Heart left ventricle (tissue), 16 donors: ENCODE measurements around the gene UMPS. TPM values are rescaled to one million over a fixed set of nuclear protein-coding genes. Genes with fewer than 3 reads are reported as not detected.

Source experiments
- ATAC-seq, 4 donors: fragments of 200-7000 bp; cut with Tn5 transposase; one replicate each; pipeline ENCODE4 v1.9.1; 2020 to 2022; ENCODE audit warnings: moderate library complexity in 4 of 4, mild to moderate bottlenecking in 3 of 4, moderate number of reproducible peaks in 1 of 4
- DNase-seq, 5 donors: peaks; one replicate each; pipeline ENCODE4 v3.0.0-alpha.2; 2020
- H3K27ac ChIP-seq, 12 donors: fragments of 200-600 bp; sonication (generic) in 4 of 12; one replicate each; pipeline versions ENCODE4 v1.5.0 to v1.8.0; 2016 to 2022; ENCODE audit warnings: mild to moderate bottlenecking in 2 of 12
- H3K27me3 ChIP-seq, 9 donors: fragments of 200-600 bp; sonication (generic) in 2 of 9; one replicate each; pipeline versions ENCODE4 v1.5.1 to v1.8.0; 2016 to 2022; ENCODE audit warnings: mild to moderate bottlenecking in 3 of 9
- H3K36me3 ChIP-seq, 9 donors: fragments of 200-600 bp; sonication (generic) in 2 of 9; one replicate each; pipeline versions ENCODE4 v1.5.0 to v1.8.0; 2018 to 2022; ENCODE audit warnings: mild to moderate bottlenecking in 2 of 9
- H3K4me1 ChIP-seq, 12 donors: fragments of 200-600 bp; sonication (generic) in 4 of 12; one replicate each; pipeline versions ENCODE4 v1.5.0 to v1.8.0; 2016 to 2022; ENCODE audit warnings: mild to moderate bottlenecking in 3 of 12
- H3K4me3 ChIP-seq, 12 donors: fragments of 200-600 bp; sonication (generic) in 4 of 12; one replicate each; pipeline versions ENCODE4 v1.5.0 to v1.8.0; 2017 to 2022; ENCODE audit warnings: mild to moderate bottlenecking in 9 of 12, moderate library complexity in 4 of 12
- H3K9me3 ChIP-seq, 12 donors: fragments of 200-600 bp; sonication (generic) in 4 of 12; one replicate each; pipeline versions ENCODE4 v1.5.0 to v1.8.0; 2016 to 2022; ENCODE audit warnings: mild to moderate bottlenecking in 1 of 12
- CTCF ChIP-seq, 12 donors: fragments of 200-600 bp; sonication (generic) in 4 of 12; IDR thresholded peaks; one replicate each; pipeline versions ENCODE4 v1.5.0 to v1.8.0; 2018 to 2022; ENCODE audit warnings: antibody characterized with exemption in 12 of 12, mild to moderate bottlenecking in 5 of 12
- POLR2A ChIP-seq, 2 donors: fragments of 450-650 bp; IDR thresholded peaks; one replicate each; pipeline ENCODE4 v1.6.1; 2017; ENCODE audit warnings: antibody characterized with exemption in 2 of 2, mild to moderate bottlenecking in 2 of 2, moderate library complexity in 2 of 2
- WGBS, 4 donors: extraction: QIAGEN DNeasy Blood & Tissue Kit in 2 of 4; methylation state at CpG; one replicate each; pipeline versions ENCODE4 v1.1.5 to v1.1.7; 2013 to 2018; 5-methylcytosine and 5-hydroxymethylcytosine counted together
- intact Hi-C, 10 donors: fragments of 100-400 bp; cut with DNase I; formaldehyde crosslinking; loops; one replicate each; pipeline versions ENCODE4 v1.11.1 to v1.14.2; 2022
- polyA plus RNA-seq, 2 donors: library from polyadenylated mRNA; stranded (reverse); fragments of 200-250 nt; gene quantifications; one replicate each; pipeline ENCODE4 v1.2.3, GENCODE V29; 2013
- total RNA-seq, 9 donors: library from RNA; depleted of rRNA in 2 of 9; stranded (reverse); fragments of >200 nt in 2 of 9; fragmentation: NEBNext Ultra II Directional in 3 of 9; extraction: Animal tissue kit (Norgen Biotek cat#: 25700) in 3 of 9; gene quantifications; one replicate each; pipeline versions ENCODE4 v1.1.0 to v1.2.4, GENCODE V29; 2016 to 2023
- donor health status: ischemic (EF 13 %, LVEDD 7.1; RV severe dilation, severe dysfunction).
- donor health status: healthy with polysubstance abuse.
- donor health status: DM: no; HTN: yes; CAD: no.
- donor health status: DM: no; HTN: no; CAD: no.
- donor health status: ischemic (EF 25% LVEDD 6.9; RV normal size, moderate dysfunction).
- donor health status: ischemic (EF 25% LVEDD 5.7; RV mildly dilated, moderate dysfunction).
- donor health status: healthy.
- donor health status: DM: yes; HTN: yes; CAD: no.
- donor health status: ischemic (EF 35%, LVEDD 5.7; RV mildly dilated, moderate dysfunction).
- donor health status: nonischemic (EF 11% LVEDD 7.7; RV severe dilation, severe dysfunction).
- donor health status: DM: yes; HTN: yes; CAD: no.
- donor health status: PGD.
- donor health status: ischemic (EF 29% LVEDD 5.4; RV normal size, mild dysfunction).
- donor health status: nonischemic (EF 23%, LVEDD 6.1; RV moderate dilation, normal function).

The UMPS gene
- total and polyA plus RNA-seq, 11 donors: 2.3 to 15.9 (median 7.1) TPM

GRCh38 chr3:124691599-124691998, 38.7 kb upstream of the UMPS start:
- intact Hi-C loops: loop anchor here in 1 of 10 donors (2.0 kb wide), 1 partner anchor 125 kb away; no protein-coding TSS in a partner anchor
- WGBS, 4 donors: 37 to 51% (median 42%) methylated on average over 3 of the region's 3 CpGs
- no peaks in the 10 kb centered on the region for H3K27me3 ChIP-seq
- no peak for DNase-seq
- no peaks in the 10 kb centered on the region for H3K9me3 ChIP-seq
- no peaks in the 10 kb centered on the region for H3K36me3 ChIP-seq
- TF ChIP-seq CTCF (IDR thresholded peaks at IDR 0.05): no peak
- no peak for TF ChIP-seq POLR2A (IDR thresholded peaks at IDR 0.05)
- H3K4me3 ChIP-seq: no peak overlapping the region
- peaks cover 0 to 13% (median 0%) of the 10 kb centered on the region in 12 donors for H3K4me1 ChIP-seq
- ATAC-seq: no peak
- H3K27ac ChIP-seq: no peak overlapping the region

GRCh38 chr3:124694486-124694885, 35.8 kb upstream of the UMPS start:
- intact Hi-C loops: no loop called here
- Histone ChIP-seq H3K36me3 (peaks cover 0 to 5% (median 0%) of the 10 kb centered on the region in 9 donors), H3K27me3 (no peaks in the 10 kb centered on the region), H3K9me3 (no peaks in the 10 kb centered on the region), H3K4me1 (peaks cover 0 to 10% (median 0%) of the 10 kb centered on the region in 12 donors), H3K27ac (no peak overlapping the region), H3K4me3 (no peak overlapping the region)
- WGBS, 4 donors: 88 to 96% (median 89%) methylated on average over 4 to 5 of the region's 5 CpGs
- ATAC-seq (no peak), DNase-seq (no peak)
- TF ChIP-seq CTCF (IDR thresholded peaks at IDR 0.05) (no peak), POLR2A (IDR thresholded peaks at IDR 0.05) (no peak)

- intact Hi-C loops: no loop called here
- ATAC-seq (no peak), DNase-seq (no peak)
- peaks cover 0 to 18% (median 0%) of the 10 kb centered on the region in 12 donors for H3K4me1 ChIP-seq
- peaks cover 0 to 5% (median 0%) of the 10 kb centered on the region in 9 donors for H3K36me3 ChIP-seq
- H3K4me3 ChIP-seq: no peak overlapping the region
- no peak overlapping the region for H3K27ac ChIP-seq
- TF ChIP-seq POLR2A (IDR thresholded peaks at IDR 0.05) (no peak), CTCF (IDR thresholded peaks at IDR 0.05) (no peak)
- H3K27me3 ChIP-seq: no peaks in the 10 kb centered on the region
- H3K9me3 ChIP-seq: no peaks in the 10 kb centered on the region
- WGBS, 4 donors: 92 to 97% (median 93%) methylated on average over 3 of the region's 3 CpGs
Measured at GRCh38 chr3:124695369-124695768, 34.9 kb upstream of the UMPS start.

GRCh38 chr3:124696006-124696405, 34.2 kb upstream of the UMPS start:
- no peaks in the 10 kb centered on the region for H3K9me3 ChIP-seq
- no peak for ATAC-seq
- H3K4me3 ChIP-seq: no peak overlapping the region
- 93 to 98% (median 93%) methylated on average over 4 of the region's 4 CpGs for WGBS, 4 donors
- H3K36me3 ChIP-seq: peaks cover 0 to 5% (median 0%) of the 10 kb centered on the region in 9 donors
- DNase-seq: no peak
- TF ChIP-seq POLR2A (IDR thresholded peaks at IDR 0.05) (no peak), CTCF (IDR thresholded peaks at IDR 0.05) (no peak)
- peaks cover 0 to 22% (median 0%) of the 10 kb centered on the region in 12 donors for H3K4me1 ChIP-seq
- H3K27ac ChIP-seq: no peak overlapping the region
- intact Hi-C loops: no loop called here
- no peaks in the 10 kb centered on the region for H3K27me3 ChIP-seq
